ENCODE results near the gene TEAD4.

Gene TEAD4

GRCh38 chr12:2959505-2960389 lies 550 bp downstream of the TEAD4 start:
- DNase-seq (ENCODE audit: extremely low spot score, insufficient read length, low read depth) (no peak), FAIRE-seq (no peak)

- FAIRE-seq (no peak), DNase-seq (ENCODE audit: extremely low spot score, insufficient read length, low read depth) (no peak)
Measured at GRCh38 chr12:2960390-2960956, 1.3 kb downstream of the TEAD4 start.

GRCh38 chr12:2960996-2961616 lies 1.9 kb downstream of the TEAD4 start:
- no peak for DNase-seq (ENCODE audit: extremely low spot score, insufficient read length, low read depth)
- FAIRE-seq, result no peak

DNA sequence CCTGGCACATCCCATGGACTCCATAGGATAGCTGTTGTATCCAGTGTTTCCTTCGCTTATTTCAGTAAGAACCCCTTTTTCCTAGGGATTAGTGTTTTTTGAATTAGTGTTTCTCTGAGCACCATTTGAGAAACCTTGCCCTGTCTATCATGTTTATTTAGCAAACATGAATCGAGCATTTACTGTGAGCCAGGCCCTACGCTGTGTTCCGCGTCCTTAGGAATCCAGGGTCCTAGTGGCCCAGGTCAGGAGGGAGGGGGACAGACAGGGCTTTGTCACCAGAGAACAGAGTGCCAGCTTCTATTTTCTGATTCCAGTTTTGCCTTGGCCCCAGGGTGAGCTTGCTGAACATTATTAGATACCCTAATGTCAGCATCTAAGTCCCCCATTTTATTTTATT lies 2.5 kb downstream of the TEAD4 start:
- FAIRE-seq (no peak), DNase-seq (ENCODE audit: extremely low spot score, insufficient read length, low read depth) (no peak)

GRCh38 chr12:2963154-2963759 lies 4.1 kb downstream of the TEAD4 start:
- no peak for FAIRE-seq
- DNase-seq (ENCODE audit: extremely low spot score, insufficient read length, low read depth), result no peak

- FAIRE-seq (no peak), DNase-seq (ENCODE audit: extremely low spot score, insufficient read length, low read depth) (no peak)
Measured at GRCh38 chr12:2963760-2964292, 4.6 kb downstream of the TEAD4 start.

DNA sequence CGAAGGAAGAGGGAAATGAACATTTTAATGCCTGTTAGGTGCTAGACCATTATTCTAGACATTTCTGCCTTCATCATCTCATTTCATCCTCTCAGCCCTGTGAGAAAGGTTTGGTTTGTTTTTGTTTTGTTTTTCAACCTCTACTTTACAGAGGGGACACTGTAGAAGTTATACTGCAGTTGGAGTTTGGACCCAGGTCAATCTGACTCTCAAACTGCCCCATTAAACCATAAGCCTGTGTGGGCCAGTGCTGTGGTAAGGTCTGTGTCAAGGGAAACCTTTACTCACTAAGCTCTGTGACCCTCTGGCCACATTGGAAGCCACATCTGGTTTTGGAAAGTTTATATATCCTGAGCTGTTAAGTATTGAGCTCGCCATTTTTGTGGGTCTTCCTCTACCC lies 8.5 kb downstream of the TEAD4 start:
- DNase-seq (ENCODE audit: extremely low spot score, insufficient read length, low read depth) (no peak), FAIRE-seq (no peak)

DNA sequence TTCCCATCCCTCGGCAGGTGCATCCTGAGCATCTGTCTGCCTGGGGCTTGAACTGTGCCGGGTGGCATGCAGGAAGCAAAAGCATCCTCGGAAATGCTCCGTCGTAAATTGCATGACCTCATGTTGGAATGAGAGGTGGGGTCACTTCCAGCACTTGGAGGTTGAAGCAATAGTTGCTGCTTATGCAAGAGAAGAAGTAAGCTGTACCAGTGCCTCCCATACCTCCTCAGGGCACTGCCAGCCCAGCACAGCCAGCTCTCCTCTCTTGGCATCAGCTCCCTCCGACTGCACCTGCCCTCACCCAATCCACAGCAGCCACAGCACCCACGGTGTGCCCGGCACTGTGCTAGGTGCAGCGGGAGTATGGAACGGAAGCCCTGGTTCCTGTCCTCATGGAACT lies 11.5 kb downstream of the TEAD4 start:
- DNase-seq (ENCODE audit: extremely low spot score, insufficient read length, low read depth) (no peak), FAIRE-seq (no peak)

DNA sequence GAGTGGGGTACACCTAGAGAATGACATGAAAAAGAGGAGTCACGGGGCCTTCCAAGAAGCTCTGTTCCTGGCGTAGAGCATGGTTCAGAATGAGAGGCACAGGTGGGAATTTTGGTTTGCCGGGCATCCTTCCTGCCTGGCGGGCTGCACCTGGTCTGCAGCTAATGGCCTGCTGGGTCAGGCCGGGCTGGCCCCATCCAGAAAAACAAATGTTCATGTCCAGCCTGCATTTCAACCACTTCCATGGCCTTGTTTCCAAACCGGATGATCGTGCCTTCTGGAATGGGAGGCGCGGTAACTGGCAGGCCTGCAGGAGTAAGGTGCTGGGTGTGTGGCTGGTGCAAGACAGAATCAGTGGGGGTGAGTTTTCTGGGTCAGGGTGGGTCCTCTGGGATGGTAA lies 14.4 kb downstream of the TEAD4 start:
- FAIRE-seq, result no peak
- no peak for DNase-seq (ENCODE audit: extremely low spot score, insufficient read length, low read depth)

GRCh38 chr12:2974560-2974971 lies 15.4 kb downstream of the TEAD4 start:
- DNase-seq (ENCODE audit: extremely low spot score, insufficient read length, low read depth) (no peak), FAIRE-seq (no peak)

DNA sequence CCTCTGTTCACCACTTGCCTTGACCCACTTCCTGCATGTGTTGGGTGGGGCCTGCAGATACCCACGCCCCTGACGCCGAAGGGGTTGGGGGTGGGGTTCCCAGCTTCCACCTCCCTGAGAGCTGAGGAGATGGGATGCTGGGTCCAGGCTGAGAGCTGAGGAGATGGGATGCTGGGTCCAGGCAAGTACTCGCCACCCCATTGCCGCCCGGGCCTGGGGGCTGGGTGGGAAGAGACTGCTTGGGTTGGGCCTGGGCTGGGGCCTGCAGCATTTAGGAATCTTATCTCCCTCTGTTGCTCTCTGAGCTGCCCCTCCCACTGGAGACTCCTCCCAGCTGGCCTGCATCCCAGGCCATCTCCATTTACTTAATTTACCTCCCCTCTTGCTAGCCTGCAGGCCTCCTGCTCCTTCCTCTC lies 17.4 kb downstream of the TEAD4 start:
- FAIRE-seq (no peak), DNase-seq (ENCODE audit: extremely low spot score, insufficient read length, low read depth) (no peak)

DNA sequence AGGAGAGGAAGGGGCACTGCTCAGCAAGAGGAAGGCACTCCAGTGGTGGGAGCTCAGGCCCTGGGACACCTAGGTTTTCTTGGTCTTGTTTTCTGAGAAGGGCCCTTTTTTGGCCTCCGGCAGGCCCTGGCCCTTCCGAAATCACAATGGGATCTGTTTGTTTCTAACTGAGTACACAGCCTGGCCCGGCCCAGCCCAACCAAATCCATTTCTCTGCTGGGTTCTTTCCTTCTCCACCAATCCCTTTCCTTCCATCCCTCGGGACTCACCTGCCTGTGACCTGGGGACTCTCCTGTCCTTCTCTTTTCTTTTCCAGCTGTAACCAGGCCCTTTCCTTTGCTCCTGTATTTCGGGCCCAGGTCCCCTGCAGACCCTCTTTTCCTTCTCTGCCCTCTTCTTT lies 18.6 kb downstream of the TEAD4 start:
- FAIRE-seq (no peak), DNase-seq (ENCODE audit: extremely low spot score, insufficient read length, low read depth) (no peak)

DNA sequence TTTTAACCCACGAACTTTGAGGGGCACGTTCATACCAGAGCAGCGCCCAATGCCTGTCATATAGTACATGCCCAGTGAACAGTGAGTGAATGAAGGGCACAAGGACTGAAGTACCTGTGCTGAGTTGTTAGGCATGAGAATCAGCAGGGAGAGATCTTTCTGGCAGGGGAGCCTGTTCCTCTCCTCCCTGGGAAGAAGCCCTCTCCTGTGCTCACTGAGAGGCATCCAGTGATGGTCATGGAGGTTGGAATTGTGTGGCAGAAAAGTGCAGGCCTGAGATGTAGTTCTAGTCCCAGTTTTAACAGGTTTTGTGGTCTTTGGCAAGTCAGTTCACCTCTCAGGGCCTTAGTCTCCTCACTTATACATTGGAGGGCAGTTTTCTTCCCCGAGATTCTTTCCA lies 20.6 kb downstream of the TEAD4 start:
- DNase-seq (ENCODE audit: extremely low spot score, insufficient read length, low read depth) (no peak), FAIRE-seq (no peak)

DNA sequence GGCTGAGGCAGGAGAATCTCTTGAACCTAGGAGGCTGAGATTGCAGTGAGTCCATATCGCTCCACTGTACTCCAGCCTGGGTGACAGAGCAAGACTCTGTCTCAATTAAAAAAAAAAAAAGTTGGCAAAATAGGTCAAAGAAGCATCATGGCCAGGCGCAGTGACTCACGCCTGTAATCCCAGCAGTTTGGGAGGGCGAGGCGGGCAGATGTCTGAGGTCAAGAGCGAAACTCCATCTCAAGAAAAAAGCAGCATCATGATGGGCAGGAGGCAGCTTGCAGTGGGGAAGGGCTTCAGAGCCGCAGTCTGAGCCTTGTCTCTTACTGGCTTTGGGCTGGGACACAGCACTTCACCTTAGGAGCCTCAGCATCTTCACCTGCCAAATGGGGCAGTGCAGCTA lies 21.4 kb downstream of the TEAD4 start:
- FAIRE-seq (no peak), DNase-seq (ENCODE audit: extremely low spot score, insufficient read length, low read depth) (no peak)

GRCh38 chr12:2982361-2982760 lies 23.2 kb downstream of the TEAD4 start:
- no peak for DNase-seq (ENCODE audit: extremely low spot score, insufficient read length, low read depth)
- FAIRE-seq, result no peak

DNA sequence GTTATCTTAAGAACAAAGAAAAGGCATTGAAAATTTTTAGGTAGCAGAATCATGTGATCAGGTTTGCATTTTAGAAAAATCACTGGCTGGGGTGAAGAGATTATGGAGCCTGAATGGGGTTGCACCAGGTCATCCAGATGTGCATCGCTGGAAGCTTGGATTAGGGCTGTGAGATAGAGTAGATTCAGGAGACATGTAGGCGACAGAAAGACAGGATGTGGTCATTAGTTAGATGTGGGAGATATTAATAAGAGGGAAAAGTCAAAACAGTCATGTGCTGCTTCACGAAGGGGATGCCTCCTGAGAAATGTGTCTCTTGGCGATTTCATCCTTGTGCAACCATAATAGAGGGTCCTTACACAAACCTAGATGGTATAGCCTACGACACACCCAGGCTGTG lies 25.1 kb downstream of the TEAD4 start:
- FAIRE-seq, result no peak
- no peak for DNase-seq (ENCODE audit: extremely low spot score, insufficient read length, low read depth)

DNA sequence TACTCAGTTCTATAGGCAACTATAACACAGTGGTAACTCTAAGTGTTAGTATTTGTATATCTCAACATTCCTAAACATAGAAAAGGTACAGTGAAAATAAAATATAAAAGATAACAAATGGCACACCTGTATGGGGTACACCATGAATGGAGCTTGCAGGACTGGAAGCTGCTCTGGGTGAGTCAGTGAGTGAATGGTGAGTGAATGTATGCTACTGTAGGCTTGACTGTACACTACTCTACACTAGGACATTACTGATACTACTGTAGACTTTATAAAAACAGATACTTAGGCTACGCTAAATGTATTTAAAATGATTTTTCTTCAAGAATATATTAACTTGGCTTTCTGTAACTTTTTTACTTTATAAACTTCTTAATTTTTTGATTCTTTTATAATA lies 25.5 kb downstream of the TEAD4 start:
- DNase-seq (ENCODE audit: extremely low spot score, insufficient read length, low read depth), result no peak
- FAIRE-seq, result no peak

GRCh38 chr12:2986876-2987275 lies 27.7 kb downstream of the TEAD4 start:
- FAIRE-seq, result no peak
- no peak for DNase-seq (ENCODE audit: extremely low spot score, insufficient read length, low read depth)

DNA sequence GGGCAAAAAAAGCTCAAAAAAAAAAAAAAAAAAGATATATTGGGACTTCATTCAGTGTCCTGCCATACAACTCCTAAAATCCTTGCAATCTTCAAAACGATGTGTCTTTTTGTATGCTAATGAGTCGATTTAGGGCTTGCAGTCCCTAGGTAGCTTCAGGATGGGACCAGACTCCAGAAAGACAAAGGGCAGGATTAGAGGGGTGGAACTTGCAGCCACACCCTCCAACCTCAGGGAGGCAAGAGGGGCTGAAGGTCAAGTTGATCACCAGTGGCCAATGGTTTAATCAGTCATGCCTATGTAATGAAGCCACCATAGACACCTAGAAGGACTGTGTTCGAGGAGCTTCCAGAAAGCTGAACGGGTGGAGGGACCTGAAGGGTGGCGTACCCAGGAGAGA lies 29.3 kb downstream of the TEAD4 start:
- no peak for DNase-seq (ENCODE audit: extremely low spot score, insufficient read length, low read depth)
- FAIRE-seq, result no peak

- no peak for DNase-seq (ENCODE audit: extremely low spot score, insufficient read length, low read depth)
- no peak for FAIRE-seq
Measured at GRCh38 chr12:2992724-2993123, 33.5 kb downstream of the TEAD4 start.
